GM20431 (cell line): ENCODE measurements around the gene ABCB7.
"Not testable (repeated sequence)": the region's sequence is repeated elsewhere in the genome, so short reads cannot be mapped to it uniquely, and the experiment has no call there.

ENCODE experiments used
- in situ Hi-C: fragments of 300-500 bp; cut with MseI, MboI; formaldehyde crosslinking; loops from one replicate; pipeline ENCODE4 v1.15.0; 2020; ENCODE audit warnings: low sequenced_read_pairs; ENCODE audit not compliant: unreplicated experiment

ABCB7 gene

DNA sequence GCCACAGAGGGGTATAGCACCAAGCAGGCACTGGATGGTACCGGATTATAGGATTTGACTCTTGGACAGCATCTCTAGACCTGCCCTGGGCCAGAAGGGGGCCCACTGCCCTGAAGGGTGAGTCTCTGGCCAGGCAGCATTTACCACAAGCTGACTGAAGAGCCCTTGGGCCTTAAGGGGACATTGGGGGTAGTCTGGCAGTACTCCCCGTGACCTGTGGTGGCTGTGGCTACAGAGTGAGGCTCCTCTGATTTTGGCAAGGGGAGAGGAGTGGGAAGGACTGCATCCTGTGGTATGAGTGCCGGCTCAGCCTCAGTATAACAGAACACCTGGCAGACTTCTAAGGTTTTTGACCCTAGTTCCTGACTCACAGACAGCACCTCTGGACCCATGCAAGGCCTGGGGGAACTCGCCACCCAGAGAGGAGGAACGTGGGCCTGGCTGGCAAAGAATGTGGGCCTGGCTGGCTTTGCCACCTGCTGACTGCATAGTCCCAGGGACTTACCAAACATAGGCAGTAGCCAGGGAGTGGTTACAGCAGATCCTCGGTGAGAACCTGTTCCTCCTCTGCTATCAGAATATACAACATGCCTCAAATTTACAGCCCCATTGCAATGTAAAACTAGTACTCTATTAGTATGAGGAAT lies 48.1 kb downstream of the ABCB7 start:
- in situ Hi-C loops, result no loop called here

DNA sequence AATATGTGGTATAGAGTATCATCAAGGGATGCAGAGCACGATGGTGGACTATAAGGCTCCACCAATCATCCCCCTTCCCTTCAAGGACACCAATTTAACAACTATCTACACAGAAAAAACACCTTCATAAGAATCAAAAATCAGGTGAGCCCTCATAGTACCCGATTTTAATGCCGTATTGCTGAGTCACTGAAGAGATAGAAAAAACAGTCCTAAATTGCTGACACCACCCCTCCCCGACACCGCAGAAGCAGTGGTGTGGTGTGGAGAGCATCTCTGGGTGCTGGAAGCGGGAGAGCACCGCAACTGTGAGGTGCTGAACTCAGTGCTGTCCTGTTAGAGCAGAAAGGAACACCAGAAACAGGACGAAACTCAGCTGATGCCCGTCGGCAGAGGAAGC lies 49.3 kb downstream of the ABCB7 start:
- in situ Hi-C loops, result no loop called here

DNA sequence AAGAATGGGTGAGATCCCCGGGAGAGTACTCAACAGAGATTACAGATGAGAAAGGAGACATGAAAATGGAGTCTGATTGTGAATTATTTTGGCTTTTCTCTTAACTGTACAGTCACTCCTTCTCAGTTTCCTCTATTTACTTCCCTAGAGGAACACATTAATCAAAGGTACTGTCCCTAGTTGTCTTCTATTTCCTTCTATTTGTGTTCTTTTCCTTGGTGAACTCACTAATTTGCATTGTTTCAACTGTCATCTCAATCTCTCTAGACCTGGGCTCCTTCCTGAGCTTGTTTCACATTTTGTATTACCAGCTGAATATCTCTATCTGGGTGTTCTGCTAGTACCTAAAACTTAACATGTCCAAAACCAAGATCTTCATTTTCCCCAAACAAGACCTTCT lies 59.8 kb downstream of the ABCB7 start:
- in situ Hi-C loops, result no loop called here

DNA sequence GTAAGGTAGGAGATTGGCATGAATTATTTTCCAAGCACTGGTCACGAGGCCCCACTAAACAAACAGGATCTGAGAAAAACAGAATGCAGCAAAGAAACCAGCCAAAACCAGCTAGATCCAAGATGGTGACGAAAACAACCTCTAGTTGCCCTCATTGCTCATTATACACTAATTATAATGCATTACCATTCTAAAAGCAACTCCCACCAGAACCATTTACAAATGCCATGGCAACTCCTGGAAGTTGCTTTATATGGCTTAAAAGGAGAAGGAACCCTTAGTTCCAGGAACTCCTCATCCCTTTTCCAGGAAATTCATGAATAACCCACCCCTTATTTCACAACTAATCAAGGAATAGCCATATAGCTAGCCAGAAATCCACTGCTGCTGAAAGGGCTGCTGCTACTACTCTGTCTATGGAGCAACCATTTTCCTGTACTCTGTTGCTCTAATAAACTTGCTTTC lies 69.3 kb downstream of the ABCB7 start:
- in situ Hi-C loops, result no loop called here

DNA sequence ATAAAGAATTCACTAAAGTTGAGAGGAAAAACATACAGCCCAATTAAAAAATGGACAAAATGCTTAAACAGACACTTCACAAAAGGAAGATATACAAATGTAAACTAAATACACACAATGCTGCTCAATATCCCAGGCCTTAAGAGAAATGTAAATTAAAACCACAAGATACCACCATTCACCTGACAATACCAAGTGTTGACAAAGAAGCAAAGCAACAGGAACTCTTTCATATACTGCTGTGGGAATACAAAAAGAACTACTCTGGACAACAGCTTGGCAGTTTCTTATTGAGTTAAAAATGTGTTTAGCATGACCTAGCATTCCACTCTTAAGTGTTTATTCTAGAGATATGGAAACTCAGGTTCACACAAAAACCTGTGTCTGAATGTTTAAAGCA lies 71.3 kb downstream of the ABCB7 start:
- in situ Hi-C loops, result no loop called here

DNA sequence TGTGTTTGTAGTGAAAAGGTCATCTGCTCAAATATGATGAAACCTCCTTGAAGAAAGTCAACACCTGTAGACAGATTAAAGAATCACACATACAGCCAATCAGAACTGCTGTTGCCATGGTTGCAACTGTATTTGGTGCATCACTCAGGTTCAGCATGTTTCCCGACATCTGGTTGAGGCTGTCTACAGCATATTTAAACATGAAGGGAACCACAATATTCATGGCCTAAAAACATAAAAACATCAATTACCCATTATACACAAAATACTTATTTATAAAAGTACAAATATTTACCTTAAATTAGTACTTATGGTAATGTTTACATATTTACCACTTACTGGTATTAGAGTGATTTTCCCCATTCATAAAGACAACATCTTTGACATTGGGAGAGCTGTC lies 79.7 kb downstream of the ABCB7 start:
- in situ Hi-C loops, result no loop called here

DNA sequence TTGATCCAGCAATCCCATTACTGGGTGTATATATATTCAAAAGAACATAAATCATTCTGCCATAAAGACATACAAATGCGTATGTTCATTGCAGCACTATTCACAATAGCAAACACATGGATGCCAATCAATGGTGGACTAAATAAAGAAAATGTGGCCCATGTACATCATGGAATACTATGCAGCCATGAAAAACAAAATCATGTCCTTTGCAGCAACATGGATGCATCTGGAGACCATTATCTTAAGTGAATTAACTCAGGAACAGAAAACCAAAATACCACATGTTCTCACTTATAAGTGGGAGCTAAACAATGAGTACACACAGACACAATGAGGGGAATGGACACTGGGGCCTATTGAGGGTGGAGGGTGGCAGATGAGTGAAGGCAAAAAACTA lies 81.6 kb downstream of the ABCB7 start:
- in situ Hi-C loops, result no loop called here

DNA sequence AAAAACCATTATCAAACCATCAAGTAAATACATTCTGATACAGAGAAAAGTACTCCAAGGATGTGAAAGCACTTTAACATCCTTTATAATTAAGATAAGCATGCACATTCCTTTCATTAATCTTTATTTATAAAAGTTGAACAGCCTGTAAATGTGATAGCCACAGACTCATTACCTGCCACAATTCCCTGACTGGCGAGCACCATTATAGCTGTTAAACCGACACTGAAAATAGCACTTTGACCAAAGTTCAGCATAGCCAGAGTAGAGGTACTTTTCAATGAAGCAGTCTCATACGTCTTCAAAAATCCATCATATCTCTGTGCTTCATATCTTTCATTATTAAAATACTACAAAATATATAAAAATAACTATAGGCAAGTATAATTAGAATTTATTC lies 84.7 kb downstream of the ABCB7 start:
- in situ Hi-C loops, result no loop called here

DNA sequence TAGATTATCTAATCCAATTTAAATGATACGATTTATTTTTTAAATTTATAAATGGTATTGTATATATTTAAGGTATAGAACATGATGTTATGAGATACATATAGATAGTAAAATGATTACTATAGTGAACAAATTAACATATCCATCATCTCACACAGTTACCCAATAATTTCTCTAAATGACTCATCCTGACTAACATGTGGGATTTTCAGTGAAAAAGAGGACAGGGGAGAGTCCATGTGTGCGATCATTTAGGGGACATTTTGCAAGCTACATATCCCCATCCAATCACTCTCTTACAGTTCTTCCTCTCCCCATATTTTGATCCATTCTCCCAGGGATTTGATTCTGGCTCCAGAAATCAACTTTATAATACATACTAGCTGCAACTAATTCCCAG lies 88.2 kb downstream of the ABCB7 start:
- in situ Hi-C loops, result no loop called here

DNA sequence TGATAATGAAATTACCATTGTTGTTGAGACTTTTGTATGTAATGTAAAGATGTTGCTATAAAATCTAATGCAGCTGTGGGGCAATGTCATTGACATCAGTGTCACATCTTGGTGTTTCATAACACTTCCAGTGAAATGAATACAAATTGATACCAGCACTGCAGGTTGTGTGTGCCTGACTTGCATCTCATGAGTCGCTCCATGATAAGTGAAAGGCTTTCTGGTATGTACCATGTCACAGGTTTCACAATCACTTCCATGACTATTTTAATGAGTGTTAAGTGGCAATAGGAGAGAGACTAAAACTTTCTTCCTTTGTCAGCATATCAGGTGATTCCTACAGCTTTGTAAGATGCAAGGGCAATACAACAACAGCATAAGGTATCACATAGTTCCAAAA lies 94.4 kb downstream of the ABCB7 start:
- in situ Hi-C loops, result no loop called here

DNA sequence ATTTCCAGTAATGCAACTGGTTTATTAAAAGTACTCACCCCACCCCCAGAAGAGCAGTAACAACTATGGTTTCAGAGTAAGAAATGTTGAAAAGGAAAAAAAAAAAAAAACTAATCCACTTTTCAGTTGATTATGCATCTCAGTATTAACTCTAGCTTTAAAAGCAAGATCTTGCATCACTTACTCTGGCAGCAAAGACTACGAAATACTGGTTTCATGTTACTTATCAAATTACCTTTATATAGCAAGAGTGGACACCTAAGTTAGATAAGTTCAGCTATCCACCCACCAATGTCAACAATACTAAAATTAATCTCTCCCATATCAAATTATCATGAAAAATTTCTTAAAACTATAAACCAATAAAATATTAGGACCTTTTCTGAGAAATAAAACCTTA lies 105.0 kb downstream of the ABCB7 start:
- in situ Hi-C loops, result no loop called here

DNA sequence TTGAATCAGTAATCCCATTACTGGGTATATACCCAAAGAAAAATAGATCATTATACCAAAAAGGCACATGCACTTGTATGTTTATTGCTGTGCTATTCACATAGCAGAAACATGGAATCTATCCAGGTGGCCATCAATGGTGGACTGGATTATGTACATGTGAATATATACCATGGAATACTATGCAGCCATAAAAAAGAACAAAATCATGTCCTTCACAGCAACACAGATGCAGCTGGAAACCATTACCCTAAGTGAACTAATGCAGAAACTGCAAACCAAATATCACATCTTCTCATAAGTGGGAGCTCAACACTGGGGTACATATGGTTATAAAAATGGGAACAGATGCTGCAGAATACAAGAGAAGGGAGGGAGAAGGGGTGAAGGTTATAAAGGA lies 110.7 kb downstream of the ABCB7 start:
- in situ Hi-C loops, result no loop called here

DNA sequence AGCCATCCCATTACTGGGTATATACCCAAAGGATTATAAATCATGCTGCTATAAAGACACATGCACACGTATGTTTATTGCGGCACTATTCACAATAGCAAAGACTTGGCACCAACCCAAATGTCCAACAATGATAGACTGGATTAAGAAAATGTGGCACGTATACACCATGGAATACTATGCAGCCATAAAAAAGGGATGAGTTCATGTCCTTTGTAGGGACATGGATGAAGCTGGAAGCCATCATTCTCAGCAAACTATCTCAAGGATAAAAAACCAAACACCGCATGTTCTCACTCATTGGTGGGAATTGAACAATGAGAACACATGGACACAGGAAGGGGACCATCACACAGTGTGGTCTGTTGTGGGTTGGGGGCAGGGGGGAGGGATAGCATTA lies 111.9 kb downstream of the ABCB7 start:
- in situ Hi-C loops, result not testable (repeated sequence)

DNA sequence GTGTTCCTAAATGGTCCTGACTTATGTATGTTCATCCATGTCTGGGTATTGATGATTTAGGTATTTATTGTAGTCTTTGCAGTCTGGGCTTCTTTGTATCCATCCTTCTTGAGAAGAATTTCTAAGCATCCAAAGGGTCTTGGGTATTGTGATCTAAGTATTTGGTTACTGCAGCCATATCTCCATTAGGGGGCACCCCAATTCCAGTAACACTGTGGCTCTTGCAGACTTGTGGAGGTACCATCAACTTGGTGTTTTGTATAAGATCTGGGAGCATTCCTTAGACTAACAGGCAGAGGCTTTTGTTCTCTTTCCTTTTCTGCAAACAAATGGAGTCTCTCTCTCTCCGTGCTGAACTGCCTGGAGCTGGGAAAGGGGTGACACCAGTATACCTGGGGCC lies 117.2 kb downstream of the ABCB7 start:
- in situ Hi-C loops, result no loop called here
